ENCODE measurements around the gene NTM.
"Not testable (repeated sequence)": the region's sequence is repeated elsewhere in the genome, so short reads cannot be mapped to it uniquely, and the experiment has no call there.

Gene NTM

GRCh38 chr11:131486937-131487635 lies 116.7 kb downstream of the NTM start:
- Histone ChIP-seq H3K4me1 (ENCODE audit: control insufficient read depth in 2 of 2, insufficient read depth in 2 of 2, low read length in 2 of 2) (no peaks in the 10 kb centered on the region), H3K9ac (ENCODE audit: low read depth in 1 of 2, low read length in 2 of 2) (no peak overlapping the region), H3K27me3 (ENCODE audit: control insufficient read depth in 2 of 2, insufficient read depth in 2 of 2, low read length in 2 of 2) (no peaks in the 10 kb centered on the region), H3K9me3 (ENCODE audit: control insufficient read depth in 2 of 2, low read length in 2 of 2) (no peaks in the 10 kb centered on the region), H3K36me3 (ENCODE audit: control insufficient read depth in 2 of 2, insufficient read depth in 2 of 2, low read length in 2 of 2) (no peaks in the 10 kb centered on the region), H3K4me3 (ENCODE audit: low read length in 2 of 2) (no peak overlapping the region), H3K27ac (ENCODE audit: low read depth in 2 of 2, low read length in 2 of 2) (no peak overlapping the region)

- H3K4me1 ChIP-seq (ENCODE audit: control insufficient read depth in 2 of 2, insufficient read depth in 2 of 2, low read length in 2 of 2) = no peaks in the 10 kb centered on the region
- H3K36me3 ChIP-seq (ENCODE audit: control insufficient read depth in 2 of 2, insufficient read depth in 2 of 2, low read length in 2 of 2) = no peaks in the 10 kb centered on the region
- H3K4me3 ChIP-seq (ENCODE audit: low read length in 2 of 2) = no peak overlapping the region
- H3K27ac ChIP-seq (ENCODE audit: low read depth in 2 of 2, low read length in 2 of 2) = no peak overlapping the region
- no peak overlapping the region for H3K9ac ChIP-seq (ENCODE audit: low read depth in 1 of 2, low read length in 2 of 2)
- H3K27me3 ChIP-seq (ENCODE audit: control insufficient read depth in 2 of 2, insufficient read depth in 2 of 2, low read length in 2 of 2) = no peaks in the 10 kb centered on the region
- no peaks in the 10 kb centered on the region for H3K9me3 ChIP-seq (ENCODE audit: control insufficient read depth in 2 of 2, low read length in 2 of 2)
Observed at GRCh38 chr11:131488238-131488637, 117.8 kb downstream of the NTM start.

GRCh38 chr11:131491503-131491902 lies 121.1 kb downstream of the NTM start:
- Histone ChIP-seq H3K4me1 (ENCODE audit: control insufficient read depth in 2 of 2, insufficient read depth in 2 of 2, low read length in 2 of 2) (no peaks in the 10 kb centered on the region), H3K27ac (ENCODE audit: low read depth in 2 of 2, low read length in 2 of 2) (no peak overlapping the region), H3K4me3 (ENCODE audit: low read length in 2 of 2) (no peak overlapping the region), H3K27me3 (ENCODE audit: control insufficient read depth in 2 of 2, insufficient read depth in 2 of 2, low read length in 2 of 2) (no peaks in the 10 kb centered on the region), H3K9me3 (ENCODE audit: control insufficient read depth in 2 of 2, low read length in 2 of 2) (no peaks in the 10 kb centered on the region), H3K9ac (ENCODE audit: low read depth in 1 of 2, low read length in 2 of 2) (no peak overlapping the region), H3K36me3 (ENCODE audit: control insufficient read depth in 2 of 2, insufficient read depth in 2 of 2, low read length in 2 of 2) (no peaks in the 10 kb centered on the region)

GRCh38 chr11:131495423-131495822 lies 125.0 kb downstream of the NTM start:
- no peaks in the 10 kb centered on the region for H3K4me1 ChIP-seq (ENCODE audit: control insufficient read depth in 2 of 2, insufficient read depth in 2 of 2, low read length in 2 of 2)
- H3K36me3 ChIP-seq (ENCODE audit: control insufficient read depth in 2 of 2, insufficient read depth in 2 of 2, low read length in 2 of 2) = no peaks in the 10 kb centered on the region
- no peak overlapping the region for H3K27ac ChIP-seq (ENCODE audit: low read depth in 2 of 2, low read length in 2 of 2)
- no peaks in the 10 kb centered on the region for H3K27me3 ChIP-seq (ENCODE audit: control insufficient read depth in 2 of 2, insufficient read depth in 2 of 2, low read length in 2 of 2)
- no peak overlapping the region for H3K9ac ChIP-seq (ENCODE audit: low read depth in 1 of 2, low read length in 2 of 2)
- H3K4me3 ChIP-seq (ENCODE audit: low read length in 2 of 2) = no peak overlapping the region
- no peaks in the 10 kb centered on the region for H3K9me3 ChIP-seq (ENCODE audit: control insufficient read depth in 2 of 2, low read length in 2 of 2)

- H3K4me1 ChIP-seq (ENCODE audit: control insufficient read depth in 2 of 2, insufficient read depth in 2 of 2, low read length in 2 of 2); H3K27me3 ChIP-seq (ENCODE audit: control insufficient read depth in 2 of 2, insufficient read depth in 2 of 2, low read length in 2 of 2); H3K27ac ChIP-seq (ENCODE audit: low read depth in 2 of 2, low read length in 2 of 2); H3K9ac ChIP-seq (ENCODE audit: low read depth in 1 of 2, low read length in 2 of 2); H3K36me3 ChIP-seq (ENCODE audit: control insufficient read depth in 2 of 2, insufficient read depth in 2 of 2, low read length in 2 of 2); H3K9me3 ChIP-seq (ENCODE audit: control insufficient read depth in 2 of 2, low read length in 2 of 2); H3K4me3 ChIP-seq (ENCODE audit: low read length in 2 of 2): not testable (repeated sequence)
Observed at GRCh38 chr11:131497686-131498085, 127.3 kb downstream of the NTM start.

- no peaks in the 10 kb centered on the region for H3K36me3 ChIP-seq (ENCODE audit: control insufficient read depth in 2 of 2, insufficient read depth in 2 of 2, low read length in 2 of 2)
- no peaks in the 10 kb centered on the region for H3K4me1 ChIP-seq (ENCODE audit: control insufficient read depth in 2 of 2, insufficient read depth in 2 of 2, low read length in 2 of 2)
- H3K9me3 ChIP-seq (ENCODE audit: control insufficient read depth in 2 of 2, low read length in 2 of 2) = no peaks in the 10 kb centered on the region
- H3K27me3 ChIP-seq (ENCODE audit: control insufficient read depth in 2 of 2, insufficient read depth in 2 of 2, low read length in 2 of 2) = no peaks in the 10 kb centered on the region
- no peak overlapping the region for H3K9ac ChIP-seq (ENCODE audit: low read depth in 1 of 2, low read length in 2 of 2)
- H3K27ac ChIP-seq (ENCODE audit: low read depth in 2 of 2, low read length in 2 of 2) = no peak overlapping the region
- no peak overlapping the region for H3K4me3 ChIP-seq (ENCODE audit: low read length in 2 of 2)
Observed at GRCh38 chr11:131498631-131499160, 128.3 kb downstream of the NTM start.

- no peaks in the 10 kb centered on the region for H3K4me1 ChIP-seq (ENCODE audit: control insufficient read depth in 2 of 2, insufficient read depth in 2 of 2, low read length in 2 of 2)
- H3K4me3 ChIP-seq (ENCODE audit: low read length in 2 of 2) = no peak overlapping the region
- no peaks in the 10 kb centered on the region for H3K36me3 ChIP-seq (ENCODE audit: control insufficient read depth in 2 of 2, insufficient read depth in 2 of 2, low read length in 2 of 2)
- no peaks in the 10 kb centered on the region for H3K27me3 ChIP-seq (ENCODE audit: control insufficient read depth in 2 of 2, insufficient read depth in 2 of 2, low read length in 2 of 2)
- no peaks in the 10 kb centered on the region for H3K9me3 ChIP-seq (ENCODE audit: control insufficient read depth in 2 of 2, low read length in 2 of 2)
- H3K27ac ChIP-seq (ENCODE audit: low read depth in 2 of 2, low read length in 2 of 2) = no peak overlapping the region
- no peak overlapping the region for H3K9ac ChIP-seq (ENCODE audit: low read depth in 1 of 2, low read length in 2 of 2)
Observed at GRCh38 chr11:131499199-131499598, 128.8 kb downstream of the NTM start.

GRCh38 chr11:131503017-131503416 lies 132.6 kb downstream of the NTM start:
- H3K27me3 ChIP-seq (ENCODE audit: control insufficient read depth in 2 of 2, insufficient read depth in 2 of 2, low read length in 2 of 2) = no peaks in the 10 kb centered on the region
- H3K27ac ChIP-seq (ENCODE audit: low read depth in 2 of 2, low read length in 2 of 2) = no peak overlapping the region
- no peaks in the 10 kb centered on the region for H3K4me1 ChIP-seq (ENCODE audit: control insufficient read depth in 2 of 2, insufficient read depth in 2 of 2, low read length in 2 of 2)
- no peaks in the 10 kb centered on the region for H3K36me3 ChIP-seq (ENCODE audit: control insufficient read depth in 2 of 2, insufficient read depth in 2 of 2, low read length in 2 of 2)
- no peaks in the 10 kb centered on the region for H3K9me3 ChIP-seq (ENCODE audit: control insufficient read depth in 2 of 2, low read length in 2 of 2)
- H3K9ac ChIP-seq (ENCODE audit: low read depth in 1 of 2, low read length in 2 of 2) = no peak overlapping the region
- no peak overlapping the region for H3K4me3 ChIP-seq (ENCODE audit: low read length in 2 of 2)

- Histone ChIP-seq H3K36me3 (ENCODE audit: control insufficient read depth in 2 of 2, insufficient read depth in 2 of 2, low read length in 2 of 2) (no peaks in the 10 kb centered on the region), H3K4me3 (ENCODE audit: low read length in 2 of 2) (no peak overlapping the region), H3K4me1 (ENCODE audit: control insufficient read depth in 2 of 2, insufficient read depth in 2 of 2, low read length in 2 of 2) (no peaks in the 10 kb centered on the region), H3K9ac (ENCODE audit: low read depth in 1 of 2, low read length in 2 of 2) (no peak overlapping the region), H3K9me3 (ENCODE audit: control insufficient read depth in 2 of 2, low read length in 2 of 2) (no peaks in the 10 kb centered on the region), H3K27ac (ENCODE audit: low read depth in 2 of 2, low read length in 2 of 2) (no peak overlapping the region), H3K27me3 (ENCODE audit: control insufficient read depth in 2 of 2, insufficient read depth in 2 of 2, low read length in 2 of 2) (no peaks in the 10 kb centered on the region)
Observed at GRCh38 chr11:131504199-131504949, 134.0 kb downstream of the NTM start.

- H3K27me3 ChIP-seq (ENCODE audit: control insufficient read depth in 2 of 2, insufficient read depth in 2 of 2, low read length in 2 of 2) = no peaks in the 10 kb centered on the region
- H3K9ac ChIP-seq (ENCODE audit: low read depth in 1 of 2, low read length in 2 of 2) = no peak overlapping the region
- H3K4me3 ChIP-seq (ENCODE audit: low read length in 2 of 2) = no peak overlapping the region
- H3K4me1 ChIP-seq (ENCODE audit: control insufficient read depth in 2 of 2, insufficient read depth in 2 of 2, low read length in 2 of 2) = no peaks in the 10 kb centered on the region
- H3K36me3 ChIP-seq (ENCODE audit: control insufficient read depth in 2 of 2, insufficient read depth in 2 of 2, low read length in 2 of 2) = no peaks in the 10 kb centered on the region
- no peaks in the 10 kb centered on the region for H3K9me3 ChIP-seq (ENCODE audit: control insufficient read depth in 2 of 2, low read length in 2 of 2)
- no peak overlapping the region for H3K27ac ChIP-seq (ENCODE audit: low read depth in 2 of 2, low read length in 2 of 2)
Observed at GRCh38 chr11:131506348-131506747, 135.9 kb downstream of the NTM start.

Data from mucosa of rectum (tissue), 2 donors.